Adrenal gland (tissue), 12 donors: ENCODE measurements around the gene FHIT. TPM values are rescaled to one million over a fixed set of nuclear protein-coding genes. Genes with fewer than 3 reads are reported as not detected.

Experiments used
- DNase-seq, 7 donors: peaks; one replicate each; pipeline ENCODE4 v3.0.0-alpha.2; 2019 to 2020
- H3K27ac ChIP-seq, 5 donors: fragments of 200-600 bp; sonication (generic) in 4 of 5; 1 replicate in 3 of 5; 2 replicates in 2 of 5; pipeline versions ENCODE4 v1.5.1 to v1.8.0; 2016 to 2020; ENCODE audit warnings: mild to moderate bottlenecking in 1 of 5
- H3K27me3 ChIP-seq: fragments of 200-600 bp; 2 replicates; pipeline ENCODE4 v1.8.0; 2021
- H3K36me3 ChIP-seq, 2 donors: fragments of 200-600 bp; replicated peaks in 1 of 2; 1 replicate in 1 of 2; 2 replicates in 1 of 2; pipeline versions ENCODE4 v1.5.1 to v1.8.0; 2018 to 2022
- H3K4me1 ChIP-seq, 2 donors: fragments of 200-600 bp; replicated peaks in 1 of 2; 1 replicate in 1 of 2; 2 replicates in 1 of 2; pipeline versions ENCODE4 v1.5.1 to v1.8.0; 2018 to 2021
- H3K4me3 ChIP-seq, 4 donors: fragments of 200-600 bp; sonication (generic) in 3 of 4; one replicate each; pipeline ENCODE4 v1.5.1; 2016 to 2018
- H3K9me3 ChIP-seq, 3 donors: fragments of 200-600 bp; sonication (generic) in 1 of 3; replicated peaks in 1 of 3; 1 replicate in 2 of 3; 2 replicates in 1 of 3; pipeline versions ENCODE4 v1.5.1 to v1.8.0; 2016 to 2021
- CTCF ChIP-seq, 6 experiments: fragments of 450-650 bp in 4 of 6; fragments of 200-600 bp in 2 of 6; sonication (generic) in 1 of 6; IDR thresholded peaks; 1 replicate in 5 of 6; 2 replicates in 1 of 6; pipeline versions ENCODE4 v1.5.1 to v1.8.0; 2016 to 2021; ENCODE audit warnings: antibody characterized with exemption in 6 of 6, mild to moderate bottlenecking in 2 of 6, moderate library complexity in 1 of 6
- POLR2A ChIP-seq, 2 donors: fragments of 450-650 bp; IDR thresholded peaks; one replicate each; pipeline ENCODE4 v1.6.1; 2017; ENCODE audit warnings: antibody characterized with exemption in 2 of 2, mild to moderate bottlenecking in 2 of 2, moderate library complexity in 1 of 2
- WGBS, 4 donors: extraction: QIAGEN DNeasy Blood & Tissue Kit in 2 of 4; methylation state at CpG; one replicate each; pipeline versions ENCODE4 v1.1.5 to v1.1.7; 2013 to 2017; 5-methylcytosine and 5-hydroxymethylcytosine counted together
- intact Hi-C, 2 donors: fragments of 100-400 bp; cut with DNase I; formaldehyde crosslinking; loops; one replicate each; pipeline versions ENCODE4 v1.14.1 to v1.15.0; 2022 to 2023
- polyA plus RNA-seq, 3 donors: library from polyadenylated mRNA; stranded (reverse); fragments of 200-250 nt in 2 of 3; fragments of 350-450 nt in 1 of 3; fragmentation: Illumina TruSeq in 1 of 3; extraction: RNeasy Lipid Tissue Mini Kit (QIAGEN cat#74804) in 1 of 3; gene quantifications; one replicate each; pipeline ENCODE4 v1.2.3, GENCODE V29; 2013 to 2014
- total RNA-seq, 9 donors: library from RNA; depleted of rRNA in 4 of 9; stranded (reverse); fragments of >200 nt in 4 of 9; fragments of 120-200 nt in 1 of 9; fragmentation: NEBNext Ultra II Directional in 1 of 9; extraction: Animal tissue kit (Norgen Biotek cat#: 25700) in 1 of 9; gene quantifications; one replicate each; pipeline versions ENCODE4 v1.1.0 to v1.2.4, GENCODE V29; 2013 to 2023
- donor health status: healthy with polysubstance abuse.
- donor health status: Bipolar disorder and iron deficiency.
- donor health status: DM: yes; HTN: yes; CAD: no.
- donor health status: DM: no; HTN: no; CAD: no.
- donor health status: DM: no; HTN: no; CAD: no.
- donor health status: DM: yes; HTN: yes; CAD: no.

Gene FHIT
- total and polyA plus RNA-seq, 12 donors, result 14.1 to 43.9 (median 28.8) TPM

GRCh38 chr3:61162965-61163364, 88.3 kb downstream of the FHIT start:
- intact Hi-C loops, result no loop called here
- 90 to 98% (median 97%) methylated on average over 2 of the region's 2 CpGs for WGBS, 4 donors

GRCh38 chr3:61158667-61159066, 92.6 kb downstream of the FHIT start:
- Histone ChIP-seq H3K9me3 (no peaks in the 10 kb centered on the region), H3K27me3 (no peaks in the 10 kb centered on the region), H3K4me1 (peaks cover 0 to 10% of the 10 kb centered on the region in 2 donors), H3K36me3 (no peaks in the 10 kb centered on the region), H3K4me3 (no peak overlapping the region), H3K27ac (no peak overlapping the region)
- DNase-seq, result no peak
- intact Hi-C loops, result no loop called here
- TF ChIP-seq POLR2A (IDR thresholded peaks at IDR 0.05) (no peak), CTCF (IDR thresholded peaks at IDR 0.05) (no peak)

More at GRCh38 chr3:61162965-61163364, 88.3 kb downstream of the FHIT start:
- no peaks in the 10 kb centered on the region for H3K9me3 ChIP-seq
- H3K4me1 ChIP-seq, result no peaks in the 10 kb centered on the region
- H3K4me3 ChIP-seq, result no peak overlapping the region
- no peak overlapping the region for H3K27ac ChIP-seq
- no peaks in the 10 kb centered on the region for H3K36me3 ChIP-seq
- H3K27me3 ChIP-seq, result no peaks in the 10 kb centered on the region
- DNase-seq, result no peak
- TF ChIP-seq POLR2A (IDR thresholded peaks at IDR 0.05) (no peak), CTCF (IDR thresholded peaks at IDR 0.05) (no peak)

GRCh38 chr3:61158216-61158615, 93.0 kb downstream of the FHIT start:
- H3K9me3 ChIP-seq, result no peaks in the 10 kb centered on the region
- H3K27me3 ChIP-seq, result no peaks in the 10 kb centered on the region
- no peak for TF ChIP-seq POLR2A (IDR thresholded peaks at IDR 0.05)
- no peak for TF ChIP-seq CTCF (IDR thresholded peaks at IDR 0.05)
- H3K4me3 ChIP-seq, result no peak overlapping the region
- H3K36me3 ChIP-seq, result no peaks in the 10 kb centered on the region
- H3K27ac ChIP-seq, result no peak overlapping the region
- no peak for DNase-seq
- WGBS, 4 donors, result 75 to 88% (median 80%) methylated on average over 4 of the region's 4 CpGs
- intact Hi-C loops, result no loop called here
- H3K4me1 ChIP-seq, result peaks cover 0 to 10% of the 10 kb centered on the region in 2 donors

GRCh38 chr3:61157414-61157813, 93.8 kb downstream of the FHIT start:
- no peaks in the 10 kb centered on the region for H3K9me3 ChIP-seq
- peaks cover 0 to 10% of the 10 kb centered on the region in 2 donors for H3K4me1 ChIP-seq
- H3K27ac ChIP-seq, result no peak overlapping the region
- no peaks in the 10 kb centered on the region for H3K27me3 ChIP-seq
- intact Hi-C loops, result no loop called here
- TF ChIP-seq CTCF (IDR thresholded peaks at IDR 0.05) (no peak), POLR2A (IDR thresholded peaks at IDR 0.05) (no peak)
- DNase-seq, result no peak
- no peak overlapping the region for H3K4me3 ChIP-seq
- no peaks in the 10 kb centered on the region for H3K36me3 ChIP-seq
